GM19452 (cell line): ENCODE results near the gene DNAJC12.
"Not testable (repeated sequence)": the region's sequence is repeated elsewhere in the genome, so short reads cannot be mapped to it uniquely, and the experiment has no call there.

Source experiments
- ATAC-seq: cut with Tn5 transposase; IDR thresholded peaks from one replicate; pipeline ENCODE4 v1.9.1; 2021; ENCODE audit not compliant: unreplicated experiment

The DNAJC12 gene

GRCh38 chr10:67793313-67793712 lies 44.7 kb downstream of the DNAJC12 start:
- no peak for ATAC-seq

DNA sequence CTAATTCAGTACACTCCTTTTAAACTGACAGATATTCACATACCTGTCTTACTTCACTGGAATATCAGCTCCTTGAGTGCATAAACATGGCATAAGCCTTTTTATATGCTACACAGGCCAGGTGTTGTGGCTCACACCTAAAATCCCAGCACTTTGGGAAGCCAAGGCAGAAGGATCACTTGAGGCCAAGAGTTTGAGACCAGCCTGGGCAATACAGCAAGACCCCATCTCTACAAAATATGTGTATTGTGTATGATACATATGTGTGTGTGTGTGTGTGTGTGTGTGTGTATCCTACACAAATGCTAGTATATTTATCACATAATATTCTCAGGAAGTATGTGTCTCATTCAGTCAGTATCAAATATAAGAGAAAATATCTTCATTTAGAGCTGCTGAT lies 45.3 kb downstream of the DNAJC12 start:
- no peak for ATAC-seq

DNA sequence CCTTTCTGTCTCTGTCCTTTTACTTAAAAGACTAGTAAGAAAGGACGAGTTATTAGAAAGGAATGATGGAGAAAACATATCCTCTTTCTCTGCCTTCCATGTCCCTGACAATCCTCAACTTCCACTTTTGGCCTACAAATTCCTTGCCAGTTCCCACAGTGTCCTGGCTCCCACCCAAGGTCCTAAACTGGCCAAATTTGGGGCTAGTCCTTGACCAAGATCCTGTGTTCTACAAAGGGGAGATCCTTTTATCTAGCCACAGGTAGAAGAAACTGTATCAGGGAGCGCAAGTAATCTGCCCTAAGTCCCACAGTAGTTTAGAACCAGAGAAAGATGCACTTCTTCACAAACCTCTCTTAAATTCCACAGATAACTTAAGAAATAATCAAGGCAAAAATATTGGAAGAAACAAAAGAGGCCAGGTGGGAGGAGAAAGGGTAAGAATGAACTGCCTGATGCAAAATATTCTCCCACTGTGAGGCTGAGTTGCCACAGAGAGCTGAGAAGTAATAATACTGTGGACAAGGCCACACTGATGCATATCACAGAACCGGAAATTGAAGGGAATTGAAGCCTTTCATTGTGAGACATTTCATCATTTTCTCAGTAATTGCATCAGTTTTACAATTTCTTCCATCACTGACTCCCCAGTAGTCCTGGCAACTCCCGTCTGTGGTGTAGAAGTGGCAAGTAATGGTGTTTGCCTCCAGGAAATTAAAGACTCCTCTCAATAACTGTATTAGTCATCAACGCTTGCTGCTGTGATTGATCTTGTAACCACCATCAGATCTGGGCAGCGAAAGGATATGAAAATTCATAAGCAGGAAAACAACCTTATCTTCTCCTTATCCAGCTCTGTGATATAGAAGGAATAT lies 47.2 kb downstream of the DNAJC12 start:
- peak; percentile 76 for ATAC-seq

DNA sequence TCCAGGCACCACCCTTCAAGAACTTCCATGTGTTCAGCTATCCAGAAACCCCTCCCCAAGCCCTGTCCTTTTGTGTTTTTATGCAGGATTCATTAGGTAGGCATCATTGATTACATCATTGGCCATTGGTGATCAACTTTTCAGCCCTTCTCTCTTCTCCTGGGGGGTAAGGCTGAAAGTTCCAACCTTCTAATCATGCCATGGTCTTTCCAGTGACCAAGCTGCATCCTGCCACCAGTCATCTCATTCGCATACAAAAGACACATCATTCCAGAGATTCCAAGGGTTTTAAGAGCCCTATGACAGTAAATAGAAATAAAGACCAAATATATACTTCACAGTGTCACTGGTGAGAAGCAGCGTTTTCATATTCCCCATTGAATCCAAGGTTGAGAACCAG lies 48.2 kb downstream of the DNAJC12 start:
- ATAC-seq, result no peak

DNA sequence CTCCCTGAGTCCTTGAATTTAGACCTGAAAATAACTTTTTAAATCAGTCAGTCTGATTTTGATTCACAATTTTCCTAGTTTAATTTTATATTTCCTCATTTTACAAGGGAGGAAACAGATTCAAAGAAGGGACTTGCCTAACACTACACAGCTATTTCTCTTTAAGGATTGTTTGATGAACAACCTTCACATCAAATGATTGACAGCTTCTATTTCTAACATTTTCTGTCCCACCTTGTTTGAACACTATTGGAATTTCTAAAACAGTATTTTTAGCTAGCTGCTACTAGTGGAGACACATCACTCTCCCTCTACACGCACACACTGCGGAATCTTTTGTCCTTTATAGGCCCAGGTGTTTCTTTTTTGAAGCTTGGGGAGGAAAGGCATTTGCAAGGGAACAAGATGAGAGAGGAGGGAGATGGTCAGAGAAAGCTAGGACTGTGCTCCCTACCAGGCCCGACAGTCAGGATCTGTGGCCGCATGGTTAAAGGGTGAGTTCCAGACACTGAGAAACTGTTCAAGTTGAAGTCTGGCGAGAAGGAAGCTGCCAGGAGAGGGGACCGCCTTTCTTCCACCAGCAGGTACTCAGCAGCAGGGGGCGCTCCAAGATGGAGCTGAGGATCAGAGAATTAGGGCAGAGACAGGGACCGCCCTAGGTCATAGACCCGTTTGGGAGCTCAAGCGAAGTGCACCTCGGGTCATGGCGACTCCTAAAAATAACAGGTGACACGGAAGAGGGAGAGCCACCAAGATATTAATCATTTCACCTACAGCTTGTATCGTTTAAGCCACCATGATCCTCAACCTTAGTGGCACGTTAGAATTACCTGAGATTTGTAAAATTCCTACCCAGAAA lies 49.7 kb downstream of the DNAJC12 start:
- ATAC-seq, result peak; percentile 45

DNA sequence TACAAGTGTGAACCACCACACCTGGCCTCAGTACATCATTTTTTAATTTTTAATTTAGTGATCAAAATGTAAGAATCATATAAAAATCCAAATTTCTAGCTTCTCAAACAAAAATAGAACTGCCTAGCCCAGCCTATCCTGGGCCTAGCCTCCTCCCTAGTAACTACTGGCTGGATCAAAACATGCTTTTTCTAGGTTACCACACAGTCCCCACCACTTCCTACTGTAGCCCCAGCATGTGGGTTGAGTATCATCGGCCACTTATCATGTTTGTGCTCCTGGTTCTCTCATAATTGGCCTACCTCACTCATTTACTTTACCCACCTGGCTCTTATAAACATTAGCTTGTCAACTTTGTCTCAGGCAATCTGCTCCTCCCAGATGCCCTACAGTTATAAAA lies 52.9 kb downstream of the DNAJC12 start:
- no peak for ATAC-seq

DNA sequence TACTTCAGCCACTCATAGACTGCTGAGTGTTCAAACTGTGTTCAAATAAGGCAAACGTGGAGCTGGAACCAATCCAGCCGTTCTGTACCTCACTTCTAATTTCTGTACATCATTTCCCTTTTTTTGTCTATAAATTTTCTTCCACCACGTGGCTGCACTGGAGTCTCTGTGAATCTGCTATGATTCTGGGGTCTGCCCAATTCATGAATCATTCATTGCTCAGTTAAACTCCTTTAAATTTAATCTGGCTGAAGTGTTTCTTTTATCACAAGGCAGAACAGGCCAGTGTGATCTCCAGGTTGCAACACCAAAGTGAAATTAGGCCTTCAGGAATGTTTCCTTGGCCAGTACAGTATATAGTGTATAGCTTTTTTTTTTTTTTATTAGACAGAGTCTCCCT lies 53.5 kb downstream of the DNAJC12 start:
- no peak for ATAC-seq

- peak; percentile 38 for ATAC-seq
Observed at GRCh38 chr10:67783606-67784294, 54.2 kb downstream of the DNAJC12 start.

- no peak for ATAC-seq
Observed at GRCh38 chr10:67782530-67782929, 55.5 kb downstream of the DNAJC12 start.

- peak; percentile 87 for ATAC-seq
Observed at GRCh38 chr10:67780759-67781538, 57.0 kb downstream of the DNAJC12 start.

- not testable (repeated sequence) for ATAC-seq
Observed at GRCh38 chr10:67780204-67780621, 57.8 kb downstream of the DNAJC12 start.

DNA sequence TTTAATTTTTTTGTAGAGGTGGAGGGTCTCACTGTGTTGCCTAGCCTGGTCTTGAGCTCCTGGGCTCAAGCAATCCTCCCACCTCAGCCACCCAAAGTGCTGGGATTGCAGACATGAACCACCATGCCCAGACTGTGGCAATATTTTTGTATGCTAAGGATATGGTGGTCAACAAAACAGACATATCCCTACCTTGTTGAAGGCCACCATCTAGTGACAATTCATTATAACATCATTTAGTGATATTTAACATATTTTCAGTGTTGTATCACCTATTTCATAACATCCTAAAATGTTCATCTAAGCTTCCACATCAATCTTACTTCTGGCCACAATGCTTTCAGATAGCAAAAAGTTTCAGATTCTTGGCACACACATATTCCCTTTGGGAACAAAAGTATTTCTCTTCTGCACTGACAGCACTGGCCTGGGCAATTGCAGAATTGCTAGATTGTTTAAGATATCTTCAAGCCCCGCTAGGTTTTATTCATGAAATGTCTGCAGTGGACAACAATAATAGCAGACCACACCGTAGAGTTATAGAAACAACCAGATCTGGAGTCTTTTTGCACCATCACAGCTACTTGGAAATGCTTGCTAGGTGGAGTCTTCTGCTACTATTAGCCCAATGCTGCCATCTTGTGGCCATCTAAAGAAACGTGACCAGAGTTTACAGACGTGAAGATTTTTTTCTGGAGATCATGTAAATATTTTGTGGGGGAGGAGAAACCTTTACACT lies 58.4 kb downstream of the DNAJC12 start:
- ATAC-seq, result peak; percentile 37

- ATAC-seq, result no peak
Observed at GRCh38 chr10:67776371-67776770, 61.6 kb downstream of the DNAJC12 start.

- ATAC-seq, result no peak
Observed at GRCh38 chr10:67775279-67775678, 62.7 kb downstream of the DNAJC12 start.

DNA sequence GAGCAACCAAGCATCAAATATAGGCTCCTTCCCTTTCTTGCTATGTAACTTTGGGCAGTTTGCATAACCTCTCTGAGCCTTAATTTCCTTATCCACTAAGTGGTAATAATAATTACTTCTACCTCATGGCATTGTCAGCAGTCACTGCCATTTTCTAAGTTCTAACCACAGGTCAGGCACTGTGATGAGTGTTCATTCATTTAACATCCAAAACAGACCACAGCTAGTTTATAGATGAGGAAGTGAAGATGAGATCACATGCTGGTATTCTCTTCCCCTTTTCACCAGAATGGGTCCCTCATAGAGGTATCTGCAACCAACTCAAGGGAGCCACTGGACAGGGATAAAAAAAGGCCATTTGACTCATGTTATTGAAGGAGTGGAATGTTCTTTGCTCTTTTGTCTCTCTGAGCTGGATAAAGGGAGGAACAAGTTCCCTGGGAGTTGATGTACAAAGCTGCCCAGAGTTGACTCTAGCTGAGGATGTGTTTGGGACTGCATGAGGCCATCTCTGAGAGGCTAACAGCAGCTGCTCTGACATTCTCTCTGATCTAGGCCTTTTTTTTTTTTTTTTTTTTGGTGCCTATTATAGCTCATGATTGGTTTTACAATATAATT lies 65.0 kb downstream of the DNAJC12 start:
- peak; percentile 93 for ATAC-seq

DNA sequence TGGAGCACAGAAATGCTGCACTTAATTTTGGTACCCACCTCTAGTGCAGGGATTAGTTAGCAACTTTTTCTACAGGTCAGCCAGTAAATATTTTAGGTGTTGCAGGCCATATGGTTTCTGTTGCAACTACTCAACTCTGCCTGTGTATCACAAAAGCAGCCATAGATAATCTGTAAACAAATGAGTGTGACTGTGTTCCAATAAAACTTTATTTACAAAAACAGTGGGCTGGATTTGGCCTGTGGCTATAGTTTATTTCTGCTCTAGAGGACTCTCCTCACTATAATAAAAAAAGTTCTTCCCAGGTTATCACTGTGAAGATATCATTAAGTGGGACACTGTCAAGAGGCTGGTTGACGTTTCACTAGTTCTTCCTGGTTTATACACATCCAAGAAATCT lies 65.8 kb downstream of the DNAJC12 start:
- ATAC-seq, result no peak

DNA sequence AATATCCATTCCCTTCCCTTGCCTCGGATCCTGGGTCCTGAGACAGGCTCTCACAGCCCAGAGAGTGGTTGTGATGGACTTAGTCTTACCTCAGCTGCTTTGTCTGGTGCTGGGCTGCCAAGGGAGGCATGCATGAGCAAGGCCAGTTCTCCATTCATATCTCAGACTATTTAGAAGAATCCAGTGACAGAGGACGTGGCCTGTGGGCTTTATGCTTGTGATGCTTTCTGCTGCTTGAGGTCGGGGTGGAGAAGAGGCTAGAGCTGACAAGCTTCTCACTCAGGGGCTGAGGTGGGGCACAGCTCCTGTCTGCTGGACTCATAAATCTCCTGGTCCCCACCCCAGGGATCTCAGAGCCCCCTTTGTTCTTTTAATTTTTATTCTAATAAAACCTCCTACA lies 66.8 kb downstream of the DNAJC12 start:
- ATAC-seq, result peak; percentile 1

DNA sequence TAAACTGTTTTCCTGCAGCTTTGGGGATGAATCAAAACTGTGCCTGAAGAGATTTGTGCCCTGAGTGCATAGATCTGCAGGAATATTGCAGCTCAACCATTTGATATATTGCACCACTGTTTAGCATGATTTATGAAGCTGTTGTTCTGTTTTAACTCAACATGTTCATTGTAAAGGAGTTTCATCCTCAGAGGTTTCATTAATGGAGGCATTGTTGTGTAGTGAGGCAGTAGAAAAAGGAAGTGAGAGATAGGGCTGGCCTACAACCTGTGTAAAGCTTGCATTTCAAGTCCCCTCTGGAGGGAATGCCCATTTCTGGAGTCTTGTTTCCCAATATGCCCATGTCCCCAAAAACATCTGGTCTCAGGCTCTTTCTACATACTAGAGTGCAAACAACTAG lies 67.5 kb downstream of the DNAJC12 start:
- peak; percentile 57 for ATAC-seq

GRCh38 chr10:67767244-67767643 lies 70.7 kb downstream of the DNAJC12 start:
- no peak for ATAC-seq
